Fibroblast of villous mesenchyme (primary cell): ENCODE data around the gene MARK3. TPM values are rescaled to one million over a fixed set of nuclear protein-coding genes. Genes with fewer than 3 reads are reported as not detected.

Experiments
- DNase-seq: peaks from one replicate; pipeline ENCODE4 v3.0.0-alpha.2; 2010; ENCODE audit warnings: low read depth
- H3K4me3 ChIP-seq: 2 replicates; pipeline ENCODE4 v1.5.1; 2011; ENCODE audit warnings: low read depth, mild to moderate bottlenecking, low read length
- total RNA-seq: library from RNA; depleted of rRNA; stranded (reverse); fragments of >200 nt; gene quantifications from 2 replicates; pipeline ENCODE4 v1.2.3, GENCODE V29; 2012
- TF ChIP-seq, protein P1 (sequence below): IDR thresholded peaks from 2 replicates; pipeline ENCODE4 v1.5.1; 2012; ENCODE audit warnings: low read depth, mild to moderate bottlenecking, low read length; ENCODE audit not compliant: insufficient read depth

Gene MARK3
- total RNA-seq, 1 donor, result 108 TPM

DNA sequence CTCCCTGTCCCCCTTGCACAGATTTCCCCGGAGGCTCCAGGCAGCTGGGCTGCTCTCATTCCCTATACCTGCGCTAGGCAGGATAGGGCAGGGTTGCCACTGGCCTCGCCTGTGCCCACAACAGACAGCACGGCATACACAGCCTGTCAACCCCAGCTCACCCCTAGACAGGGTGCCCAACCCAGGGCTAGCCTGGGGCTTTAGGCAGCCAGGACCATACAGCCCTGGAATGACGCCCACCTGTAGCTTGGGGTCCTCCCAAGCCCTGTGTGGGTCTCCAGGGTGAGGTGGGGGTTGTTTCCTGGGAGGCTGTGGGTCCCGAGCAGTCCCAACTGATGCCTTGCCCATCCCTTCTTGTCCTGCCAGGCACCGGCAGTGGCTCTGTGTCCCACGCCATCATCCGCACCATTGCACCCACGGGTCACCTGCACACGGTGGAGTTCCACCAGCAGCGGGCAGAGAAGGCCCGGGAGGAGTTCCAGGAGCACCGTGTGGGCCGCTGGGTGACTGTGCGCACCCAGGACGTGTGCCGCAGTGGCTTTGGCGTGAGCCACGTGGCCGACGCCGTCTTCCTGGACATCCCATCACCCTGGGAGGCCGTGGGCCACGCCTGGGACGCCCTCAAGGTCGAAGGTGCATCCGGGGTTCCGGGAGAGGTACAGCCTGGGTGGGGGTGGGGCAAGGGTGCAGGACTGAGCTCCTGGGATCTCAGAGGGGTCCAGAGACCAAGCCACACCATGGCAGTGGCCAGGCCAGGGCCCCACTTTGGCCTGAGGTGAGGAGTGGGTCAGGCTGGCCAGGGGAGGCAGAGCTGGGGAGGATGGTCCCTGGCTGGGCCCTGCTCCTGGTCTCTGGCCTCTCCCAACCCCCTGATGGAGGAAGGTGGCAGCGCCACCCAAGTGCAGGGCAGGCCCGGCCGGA, 147.3 kb downstream of the MARK3 start:
- no peak for DNase-seq
- TF ChIP-seq, protein P1, sequence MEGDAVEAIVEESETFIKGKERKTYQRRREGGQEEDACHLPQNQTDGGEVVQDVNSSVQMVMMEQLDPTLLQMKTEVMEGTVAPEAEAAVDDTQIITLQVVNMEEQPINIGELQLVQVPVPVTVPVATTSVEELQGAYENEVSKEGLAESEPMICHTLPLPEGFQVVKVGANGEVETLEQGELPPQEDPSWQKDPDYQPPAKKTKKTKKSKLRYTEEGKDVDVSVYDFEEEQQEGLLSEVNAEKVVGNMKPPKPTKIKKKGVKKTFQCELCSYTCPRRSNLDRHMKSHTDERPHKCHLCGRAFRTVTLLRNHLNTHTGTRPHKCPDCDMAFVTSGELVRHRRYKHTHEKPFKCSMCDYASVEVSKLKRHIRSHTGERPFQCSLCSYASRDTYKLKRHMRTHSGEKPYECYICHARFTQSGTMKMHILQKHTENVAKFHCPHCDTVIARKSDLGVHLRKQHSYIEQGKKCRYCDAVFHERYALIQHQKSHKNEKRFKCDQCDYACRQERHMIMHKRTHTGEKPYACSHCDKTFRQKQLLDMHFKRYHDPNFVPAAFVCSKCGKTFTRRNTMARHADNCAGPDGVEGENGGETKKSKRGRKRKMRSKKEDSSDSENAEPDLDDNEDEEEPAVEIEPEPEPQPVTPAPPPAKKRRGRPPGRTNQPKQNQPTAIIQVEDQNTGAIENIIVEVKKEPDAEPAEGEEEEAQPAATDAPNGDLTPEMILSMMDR, result no peak

DNA sequence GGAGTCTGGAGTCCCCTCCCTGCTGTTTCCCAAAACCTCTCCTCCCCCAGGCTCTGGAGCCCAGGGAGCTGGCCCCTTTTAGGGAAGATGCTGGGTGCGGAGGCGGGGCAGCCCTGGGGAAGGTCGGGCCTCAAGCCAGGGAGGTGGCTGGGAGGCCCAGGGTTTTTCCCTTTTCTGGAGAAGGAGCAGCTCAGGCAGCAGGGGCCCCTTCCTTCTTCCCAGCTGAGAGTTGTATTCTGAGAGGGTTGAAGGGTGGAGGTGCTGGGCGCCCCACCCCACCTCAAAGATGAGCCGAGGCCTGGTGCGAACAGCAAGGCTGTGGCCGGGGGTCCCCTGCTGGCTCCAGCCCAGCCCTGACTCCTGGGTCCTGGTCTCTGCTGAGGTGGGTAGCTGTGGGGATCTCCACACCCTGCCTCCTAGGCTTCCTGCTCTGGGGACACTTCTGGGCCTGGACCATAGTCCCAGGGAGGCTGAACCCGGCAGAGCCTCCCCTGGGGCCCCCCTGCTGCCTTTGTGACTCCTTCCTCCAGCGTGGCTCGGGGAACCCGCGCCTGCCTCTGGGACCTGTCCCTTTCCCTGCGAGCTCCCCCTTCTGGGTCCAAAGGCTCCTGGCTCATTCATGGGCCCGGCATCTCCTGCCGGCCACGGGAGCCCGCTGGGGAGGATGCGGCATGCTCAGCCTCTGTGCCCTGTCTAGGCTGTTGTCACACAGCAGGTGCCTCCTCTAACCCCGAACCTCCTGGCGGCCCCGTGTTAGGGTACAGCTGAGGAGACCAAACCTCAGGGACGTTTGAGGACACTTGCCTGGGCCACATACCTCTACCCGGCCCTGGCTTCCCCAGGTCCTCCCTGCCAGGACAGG, 148.2 kb downstream of the MARK3 start:
- H3K4me3 ChIP-seq, result no peak overlapping the region
- TF ChIP-seq, protein P1, result no peak
- no peak for DNase-seq

More for the DNA sequence above, 147.3 kb downstream of the MARK3 start:
- no peak overlapping the region for H3K4me3 ChIP-seq

DNA sequence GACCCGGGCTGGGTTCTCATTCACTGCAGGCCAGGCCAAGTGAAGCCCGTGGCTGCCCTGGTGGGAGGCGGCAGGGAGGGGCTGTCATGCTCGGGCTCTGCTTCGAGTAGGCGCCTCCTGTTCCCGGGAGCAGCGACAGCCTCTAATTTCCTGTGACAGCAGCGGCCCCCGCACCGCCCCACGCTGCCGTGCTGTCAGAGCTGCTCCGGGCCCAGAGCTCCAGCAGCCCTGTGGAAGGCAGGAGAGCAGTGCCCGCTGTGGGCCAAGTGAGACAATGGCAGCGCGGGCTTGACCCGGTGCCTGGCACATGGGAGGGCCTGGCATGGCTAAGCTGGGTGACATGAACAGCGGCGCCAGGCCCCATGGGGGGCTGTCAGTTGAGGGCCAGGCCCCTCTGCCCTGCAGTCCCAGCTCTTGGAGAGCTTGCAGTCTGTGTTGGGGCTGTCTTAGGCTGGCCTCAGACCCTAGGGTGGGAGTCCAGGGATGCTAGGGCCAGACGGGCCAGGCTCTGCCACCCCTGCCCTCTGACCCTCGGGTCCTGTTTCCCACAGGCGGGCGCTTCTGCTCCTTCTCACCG, 148.9 kb downstream of the MARK3 start:
- DNase-seq, result no peak
- TF ChIP-seq, protein P1, result no peak

DNA sequence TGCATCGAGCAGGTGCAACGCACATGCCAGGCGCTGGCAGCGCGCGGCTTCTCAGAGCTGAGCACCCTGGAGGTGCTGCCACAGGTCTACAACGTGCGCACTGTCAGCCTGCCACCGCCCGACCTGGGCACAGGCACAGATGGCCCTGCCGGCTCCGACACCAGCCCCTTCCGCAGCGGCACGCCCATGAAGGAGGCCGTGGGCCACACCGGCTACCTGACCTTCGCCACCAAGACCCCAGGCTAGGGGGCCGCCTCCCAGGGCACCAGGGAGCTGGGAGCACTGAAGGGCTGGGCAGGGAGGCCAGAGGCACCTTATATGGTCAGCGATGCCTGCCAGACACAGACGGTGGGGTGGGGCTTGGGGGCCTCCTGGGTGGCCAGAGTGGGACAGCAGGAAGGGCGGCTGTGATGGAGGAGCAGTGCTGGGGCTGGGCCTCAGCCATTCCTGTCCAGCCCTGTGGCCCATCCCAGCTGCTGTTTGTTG, 149.4 kb downstream of the MARK3 start:
- TF ChIP-seq, protein P1, result no peak
- no peak overlapping the region for H3K4me3 ChIP-seq

More for the DNA sequence above, 148.9 kb downstream of the MARK3 start:
- no peak overlapping the region for H3K4me3 ChIP-seq

DNA sequence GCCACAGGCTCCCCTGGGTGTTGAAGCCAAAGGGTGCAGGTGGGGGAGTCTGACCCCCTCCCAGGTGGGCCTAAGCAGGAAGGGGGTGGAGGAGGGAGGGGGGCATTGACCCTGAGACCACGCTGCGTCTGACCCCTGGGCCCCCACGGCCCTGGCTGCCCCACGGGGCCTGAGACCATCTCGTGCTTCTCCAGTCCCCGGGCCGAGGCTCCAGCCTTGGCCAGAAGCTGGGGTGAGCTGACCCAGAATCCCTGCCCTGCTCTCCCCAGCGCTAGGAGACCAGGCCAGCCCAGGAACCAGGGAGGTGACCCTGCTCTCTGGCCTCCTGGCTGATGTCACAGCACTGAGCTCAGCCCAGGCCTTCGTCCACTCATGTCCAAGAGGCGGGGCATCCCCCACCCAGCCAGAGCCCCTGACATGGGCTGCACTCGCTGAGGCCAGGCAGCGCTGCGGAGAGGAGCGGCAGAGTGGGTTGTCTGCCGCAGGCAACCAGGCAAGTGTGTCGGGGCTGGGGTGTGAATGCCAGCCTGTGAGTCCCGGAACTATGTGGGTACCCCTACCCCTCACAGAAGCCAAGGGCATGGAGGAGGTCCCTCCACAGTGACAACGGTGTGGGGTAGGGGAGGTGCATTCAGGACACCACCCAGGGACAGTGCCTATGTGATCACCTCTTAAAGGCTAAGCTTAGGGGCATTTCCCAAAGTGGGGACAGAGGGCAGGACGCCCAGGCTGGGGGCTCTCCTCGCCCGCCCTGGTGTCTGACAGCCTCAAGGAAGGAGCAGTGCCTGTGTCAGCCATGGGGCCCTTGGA, 150.1 kb downstream of the MARK3 start:
- DNase-seq, result no peak
- TF ChIP-seq, protein P1, result no peak
- no peak overlapping the region for H3K4me3 ChIP-seq

More for the DNA sequence above, 149.4 kb downstream of the MARK3 start:
- no peak for DNase-seq
